GM12875 (cell line): Measurements from ENCODE around the gene C1orf226.

Source experiments
- H3K4me3 ChIP-seq: one replicate; pipeline ENCODE4 v1.5.1; 2011; ENCODE audit warnings: low read depth, low read length, control low read depth
- TF ChIP-seq, protein P1 (sequence below): IDR thresholded peaks from 2 replicates; pipeline ENCODE4 v1.5.1; 2011; ENCODE audit warnings: low read depth, mild to moderate bottlenecking, control low read depth, inconsistent platforms, low read length, moderate library complexity, borderline replicate concordance; ENCODE audit not compliant: insufficient read depth

C1orf226 gene

DNA sequence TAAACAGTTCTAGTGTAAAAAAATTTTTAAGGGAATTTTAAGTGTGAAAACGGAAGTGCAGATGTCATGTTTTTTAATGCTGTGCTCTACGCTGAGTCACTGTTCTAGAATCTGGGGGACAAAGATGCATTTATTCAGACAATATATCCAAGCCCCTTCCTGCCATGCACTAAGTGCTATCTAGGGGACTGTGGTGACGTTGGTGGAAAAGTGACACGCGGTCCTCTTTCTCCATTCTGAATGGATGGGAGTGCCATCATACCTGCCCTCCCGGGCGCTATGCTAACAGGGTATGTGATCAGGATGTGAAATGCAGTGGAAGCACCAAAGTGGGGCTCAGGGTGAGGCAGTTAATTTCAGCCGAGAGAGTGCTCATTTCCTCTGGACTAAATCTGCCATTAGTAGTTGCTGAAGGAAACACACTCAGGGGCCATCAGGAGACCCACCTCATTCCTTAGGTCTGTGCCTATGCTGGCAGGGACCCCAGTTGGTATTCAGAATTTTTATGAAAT lies 6.6 kb downstream of the C1orf226 start:
- H3K4me3 ChIP-seq = no peak overlapping the region

DNA sequence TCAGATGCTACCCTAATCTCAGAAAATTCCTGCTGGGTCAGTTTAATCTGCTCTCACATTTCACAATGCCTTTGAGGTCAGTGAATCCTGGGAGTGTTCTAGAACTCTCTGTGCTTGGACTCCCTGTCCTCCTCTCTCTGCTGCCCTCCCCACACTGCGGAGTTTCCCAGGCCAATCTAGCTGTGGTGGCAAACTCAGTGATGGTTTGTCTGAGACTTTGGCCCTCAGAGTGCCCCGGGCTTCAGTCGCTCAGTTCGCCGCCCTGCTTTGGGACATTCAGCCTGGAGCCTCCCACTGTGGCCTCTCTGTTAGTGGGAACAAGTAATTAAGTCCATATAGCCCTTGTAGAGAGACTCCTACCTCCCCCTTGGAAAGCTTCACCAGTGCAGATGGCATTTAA lies 7.1 kb downstream of the C1orf226 start:
- H3K4me3 ChIP-seq = no peak overlapping the region
- TF ChIP-seq, protein P1, sequence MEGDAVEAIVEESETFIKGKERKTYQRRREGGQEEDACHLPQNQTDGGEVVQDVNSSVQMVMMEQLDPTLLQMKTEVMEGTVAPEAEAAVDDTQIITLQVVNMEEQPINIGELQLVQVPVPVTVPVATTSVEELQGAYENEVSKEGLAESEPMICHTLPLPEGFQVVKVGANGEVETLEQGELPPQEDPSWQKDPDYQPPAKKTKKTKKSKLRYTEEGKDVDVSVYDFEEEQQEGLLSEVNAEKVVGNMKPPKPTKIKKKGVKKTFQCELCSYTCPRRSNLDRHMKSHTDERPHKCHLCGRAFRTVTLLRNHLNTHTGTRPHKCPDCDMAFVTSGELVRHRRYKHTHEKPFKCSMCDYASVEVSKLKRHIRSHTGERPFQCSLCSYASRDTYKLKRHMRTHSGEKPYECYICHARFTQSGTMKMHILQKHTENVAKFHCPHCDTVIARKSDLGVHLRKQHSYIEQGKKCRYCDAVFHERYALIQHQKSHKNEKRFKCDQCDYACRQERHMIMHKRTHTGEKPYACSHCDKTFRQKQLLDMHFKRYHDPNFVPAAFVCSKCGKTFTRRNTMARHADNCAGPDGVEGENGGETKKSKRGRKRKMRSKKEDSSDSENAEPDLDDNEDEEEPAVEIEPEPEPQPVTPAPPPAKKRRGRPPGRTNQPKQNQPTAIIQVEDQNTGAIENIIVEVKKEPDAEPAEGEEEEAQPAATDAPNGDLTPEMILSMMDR = no peak

More for the DNA sequence above, 6.6 kb downstream of the C1orf226 start:
- TF ChIP-seq, protein P1 = no peak

DNA sequence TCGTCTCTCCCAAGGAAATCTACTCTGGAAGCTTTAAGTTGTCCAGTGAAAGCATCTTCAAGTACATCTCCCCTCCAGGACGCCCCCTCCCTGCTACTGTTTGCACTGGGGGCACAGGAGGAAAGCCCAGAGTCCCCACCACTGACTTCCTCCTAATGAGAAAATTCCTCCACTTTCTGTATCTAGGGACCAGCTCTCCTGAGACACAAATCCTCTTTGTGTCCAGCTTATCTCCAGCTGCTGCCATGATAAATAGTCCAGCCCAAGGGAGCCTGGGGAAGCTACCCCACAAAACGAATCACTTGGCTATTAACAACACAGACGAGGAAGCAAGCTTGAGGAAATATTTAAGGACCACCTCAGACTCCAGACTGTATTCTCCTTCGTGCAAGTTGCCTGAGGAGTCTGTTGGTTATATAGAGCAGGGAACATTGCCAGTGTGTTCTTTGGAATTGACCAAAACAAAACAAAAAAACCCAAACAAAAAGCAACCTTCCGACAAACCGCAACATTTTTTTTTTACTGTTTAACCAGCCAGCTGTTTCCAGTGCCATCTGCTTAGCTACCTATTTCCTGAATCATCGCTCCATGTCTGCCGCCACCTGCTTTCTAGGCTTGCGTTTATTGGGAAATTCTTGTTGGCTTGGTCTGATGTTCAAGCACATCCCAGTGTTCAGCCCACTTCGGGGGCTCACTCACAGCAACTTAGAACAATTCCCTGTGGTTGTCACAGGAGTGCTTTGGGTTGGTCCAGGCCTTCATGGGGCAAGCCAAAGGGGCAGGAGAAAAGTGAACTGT lies 7.7 kb downstream of the C1orf226 start:
- TF ChIP-seq, protein P1 = no peak
- no peak overlapping the region for H3K4me3 ChIP-seq

DNA sequence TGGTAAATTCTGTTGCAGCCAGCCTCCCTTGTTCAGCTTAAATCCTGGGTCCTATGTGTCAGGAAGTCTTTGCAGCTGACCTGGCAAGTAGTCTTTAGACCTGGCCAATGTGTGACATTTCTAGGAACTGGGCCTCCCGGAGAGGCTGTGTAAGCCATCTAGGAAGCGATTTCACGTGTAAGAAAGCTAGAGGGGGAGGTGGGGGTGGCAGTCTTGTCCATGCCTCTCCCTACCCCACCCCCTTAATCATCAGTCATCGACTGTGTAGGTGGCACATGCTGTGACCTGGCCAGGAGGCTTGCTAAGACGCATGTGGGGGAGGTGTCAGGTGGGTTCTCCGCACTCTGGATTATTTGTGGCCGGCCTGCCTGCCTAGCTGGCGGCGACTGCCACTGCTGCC lies 8.4 kb downstream of the C1orf226 start:
- H3K4me3 ChIP-seq = no peak overlapping the region
- TF ChIP-seq, protein P1 = no peak

DNA sequence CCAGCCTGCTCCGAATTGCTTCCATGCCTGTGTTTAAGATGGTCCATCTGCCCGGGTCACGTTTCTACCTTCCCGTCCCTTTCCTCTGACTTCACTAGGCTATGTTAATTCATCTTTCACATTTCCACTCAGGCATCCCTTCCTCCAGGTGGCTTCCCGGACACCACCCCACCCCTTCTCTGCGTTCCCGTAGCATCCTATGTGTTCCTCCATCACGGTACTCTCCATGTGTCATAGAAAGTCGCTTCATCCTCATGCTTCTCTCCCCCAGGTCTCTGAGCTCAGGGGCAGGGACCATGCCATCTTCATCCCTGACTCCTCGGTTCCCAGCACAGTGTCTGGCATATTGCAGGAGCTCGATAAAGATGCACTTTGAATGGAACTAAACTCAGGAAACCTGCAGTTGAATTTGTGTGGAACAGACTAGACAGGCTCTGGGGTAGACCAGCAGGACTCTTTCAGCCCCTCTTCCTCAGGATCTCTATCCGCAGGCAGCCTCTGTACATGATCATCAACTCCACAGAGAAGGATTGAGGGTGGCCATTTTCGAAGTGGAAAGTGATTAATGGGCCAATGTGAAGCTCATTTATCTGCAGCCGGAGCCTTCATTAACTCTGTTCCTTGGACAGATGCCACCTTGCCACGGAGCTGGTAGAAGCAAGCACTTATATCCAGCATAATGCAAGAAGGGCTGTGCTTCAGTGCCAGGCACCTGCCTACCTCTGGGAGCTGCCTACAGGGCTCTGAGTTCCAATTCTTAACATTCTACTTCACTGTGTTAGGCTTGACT lies 9.1 kb downstream of the C1orf226 start:
- H3K4me3 ChIP-seq = no peak overlapping the region

DNA sequence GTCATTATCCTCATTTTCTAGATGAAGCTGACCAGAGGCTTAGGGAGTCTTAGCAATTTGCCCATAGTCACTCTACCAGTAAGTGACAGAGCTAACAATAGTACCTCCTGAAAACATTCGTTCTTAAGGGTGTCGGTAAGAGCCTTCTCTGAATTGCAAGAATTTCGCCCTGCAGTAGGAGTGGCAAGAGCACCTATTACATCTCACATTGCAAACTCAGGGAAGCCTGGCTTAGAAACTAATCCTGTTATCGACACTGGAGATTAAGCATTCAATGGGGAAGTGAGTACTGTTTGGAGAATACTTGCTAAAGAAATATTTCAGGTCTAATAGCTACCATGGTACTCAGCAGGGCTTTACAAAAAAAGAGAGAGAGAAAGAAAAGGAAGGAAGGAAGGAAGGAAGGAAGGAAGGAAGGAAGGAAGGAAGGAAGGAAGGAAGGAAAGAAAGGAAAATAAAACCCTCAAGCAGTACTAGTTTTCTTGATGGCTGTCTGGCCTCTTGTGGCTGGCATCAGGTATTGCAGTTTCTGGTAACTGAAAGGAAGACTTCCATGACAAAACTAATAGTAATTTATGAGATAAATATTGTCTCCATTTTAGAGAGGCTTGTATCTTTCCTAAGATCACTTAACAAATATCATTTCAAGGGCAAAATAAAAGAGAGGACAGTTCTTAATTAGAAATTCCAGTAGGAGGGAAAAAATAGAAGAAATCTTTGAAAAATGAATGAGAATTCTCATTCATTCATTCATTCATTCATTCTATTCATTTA lies 10.4 kb downstream of the C1orf226 start:
- H3K4me3 ChIP-seq = no peak overlapping the region
- TF ChIP-seq, protein P1 = peak; percentile 65

More for the DNA sequence above, 9.1 kb downstream of the C1orf226 start:
- TF ChIP-seq, protein P1 = no peak
